Stimulated activated CD8-positive, alpha-beta memory T cell treated with anti-CD3 and anti-CD28 coated beads, Interleukin-15, amount 100 ng/mL, for 4 hours (primary cell): ENCODE data around the gene RAB3A.
A peak's percentile ranks its signal among the peaks of the same experiment; 100 is the strongest.
"Not testable (repeated sequence)": the region's sequence is repeated elsewhere in the genome, so short reads cannot be mapped to it uniquely, and the experiment has no call there.

ENCODE experiments used
- DNase-seq, 2 donors: peaks; one replicate each; pipeline ENCODE4 v3.0.0-alpha.2; 2020; ENCODE audit warnings: low read depth in 2 of 2

Gene RAB3A

DNA sequence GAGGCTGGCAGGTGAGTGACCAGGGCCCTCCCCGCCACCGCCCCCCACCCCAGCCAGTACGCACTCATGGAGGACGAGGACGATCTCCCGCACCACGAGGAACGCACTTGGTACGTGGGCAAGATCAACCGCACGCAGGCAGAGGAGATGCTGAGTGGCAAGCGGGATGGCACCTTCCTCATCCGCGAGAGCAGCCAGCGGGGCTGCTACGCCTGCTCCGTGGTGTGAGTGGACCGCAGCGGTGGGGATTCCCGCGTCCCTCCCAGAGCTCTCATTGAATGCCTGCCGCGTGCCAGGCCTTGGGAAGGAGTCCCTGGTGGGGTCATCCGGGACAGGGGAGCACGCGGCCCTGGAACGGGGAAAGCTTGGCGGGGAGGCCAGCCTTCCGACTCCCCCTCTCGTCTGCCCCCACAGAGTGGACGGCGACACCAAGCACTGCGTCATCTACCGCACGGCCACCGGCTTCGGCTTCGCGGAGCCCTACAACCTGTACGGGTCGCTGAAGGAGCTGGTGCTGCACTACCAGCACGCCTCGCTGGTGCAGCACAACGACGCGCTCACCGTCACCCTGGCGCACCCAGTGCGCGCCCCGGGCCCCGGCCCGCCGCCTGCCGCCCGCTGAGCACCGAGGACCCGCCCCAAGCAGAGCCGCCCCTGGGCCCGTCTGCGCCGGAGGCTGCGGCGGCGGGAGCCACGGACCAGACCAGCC is 35.0 kb downstream of the RAB3A start:
- DNase-seq = no peak

DNA sequence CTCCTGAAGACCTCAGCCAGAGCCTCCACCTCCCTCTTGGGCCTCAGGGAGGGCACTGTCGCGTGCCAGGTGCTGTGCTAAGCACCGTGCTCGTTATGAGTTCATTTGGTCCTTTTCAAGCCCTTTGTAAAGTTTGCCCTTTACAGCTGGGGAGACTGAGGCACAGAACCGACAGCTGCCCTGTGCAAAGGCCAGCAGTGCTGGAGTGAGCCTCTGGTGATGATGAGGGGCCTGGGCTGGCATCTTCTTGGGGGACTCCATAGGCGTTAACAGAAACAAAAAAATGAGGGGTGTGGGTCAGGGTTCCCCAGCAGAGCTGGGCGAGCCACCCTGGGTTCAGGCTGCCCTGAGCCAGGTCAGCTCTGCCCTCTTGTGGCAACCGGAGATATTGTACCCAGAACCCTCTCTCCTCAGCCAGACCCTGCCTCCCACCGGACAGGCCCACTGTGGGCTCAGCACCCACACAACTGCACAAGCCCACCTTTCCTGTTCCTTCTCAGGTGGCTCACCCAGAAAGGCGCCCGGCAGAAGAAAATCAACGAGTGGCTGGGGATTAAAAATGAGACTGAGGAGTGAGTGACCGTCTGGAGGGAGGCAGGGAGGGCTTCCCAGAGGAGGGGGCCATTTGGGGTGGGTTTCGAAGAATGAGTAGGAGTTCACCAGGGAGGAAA is 35.7 kb downstream of the RAB3A start:
- no peak for DNase-seq

DNA sequence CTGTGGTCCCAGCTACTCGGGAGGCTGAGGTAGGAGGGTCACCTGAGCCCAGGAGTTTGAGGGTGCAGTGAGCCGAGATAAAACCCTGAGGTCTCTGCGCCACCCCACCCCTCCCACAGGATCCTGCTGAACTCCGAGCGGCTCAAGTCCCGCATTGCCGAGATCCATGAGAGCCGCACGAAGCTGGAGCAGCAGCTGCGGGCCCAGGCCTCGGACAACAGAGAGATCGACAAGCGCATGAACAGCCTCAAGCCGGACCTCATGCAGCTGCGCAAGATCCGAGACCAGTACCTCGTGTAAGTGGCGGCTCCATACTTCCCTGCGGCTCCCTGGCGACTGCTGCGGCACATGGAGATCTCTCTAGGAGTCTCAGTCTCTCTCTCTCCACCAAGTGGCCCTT is 36.8 kb downstream of the RAB3A start:
- DNase-seq = no peak

DNA sequence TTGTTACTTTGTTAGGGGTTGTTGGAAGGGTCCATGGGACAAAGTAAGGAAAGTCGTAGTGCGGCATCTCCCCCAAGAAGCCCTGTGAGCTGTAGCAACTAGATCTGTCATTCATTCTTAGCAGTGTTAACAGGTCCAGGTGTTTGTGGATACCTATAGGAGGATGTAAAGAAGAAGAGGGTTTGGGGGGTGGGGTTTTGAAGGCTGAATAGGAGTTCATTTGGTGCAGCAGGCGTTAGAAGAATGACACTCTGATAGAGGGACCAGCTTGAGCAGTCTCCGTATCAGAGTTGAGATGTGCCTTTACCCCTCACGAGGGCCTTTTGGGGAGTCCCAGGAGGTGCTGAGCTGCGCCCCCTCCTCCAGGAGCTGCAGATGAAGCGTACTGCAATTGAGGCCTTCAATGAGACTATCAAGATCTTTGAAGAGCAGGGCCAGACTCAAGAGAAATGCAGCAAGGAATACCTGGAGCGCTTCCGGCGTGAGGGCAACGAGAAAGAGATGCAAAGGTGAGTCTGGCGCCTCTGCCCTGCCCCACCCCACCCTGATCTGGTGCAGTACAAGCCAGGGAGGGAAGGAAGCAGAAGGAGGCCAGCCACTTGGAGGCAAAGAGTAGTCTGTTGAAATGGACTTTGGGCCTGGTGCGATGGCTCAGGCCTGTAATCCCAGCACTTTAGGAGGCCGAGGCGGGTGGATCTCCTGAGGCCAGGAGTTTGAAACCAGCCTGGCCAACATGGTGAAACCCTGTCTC is 37.9 kb downstream of the RAB3A start:
- no peak for DNase-seq

DNA sequence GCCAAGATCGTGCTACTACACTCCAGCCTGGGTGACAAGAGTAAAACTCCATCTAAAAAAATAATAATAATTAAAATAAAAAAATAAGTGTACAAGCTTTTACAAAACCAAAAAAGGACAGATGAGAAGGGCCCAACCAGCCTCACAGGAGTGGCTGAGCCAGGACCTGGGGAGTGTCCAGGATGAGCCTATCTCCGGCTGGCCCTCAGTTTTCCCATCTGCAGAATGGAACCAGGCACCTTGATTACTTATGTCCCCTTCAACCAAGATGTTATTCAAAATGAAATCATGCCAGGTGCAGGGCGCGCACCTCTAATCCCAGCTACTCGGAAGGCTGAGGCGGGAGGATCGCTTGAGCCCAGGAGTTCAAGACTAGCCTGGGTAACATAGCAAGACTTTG is 39.8 kb downstream of the RAB3A start:
- no peak for DNase-seq

DNA sequence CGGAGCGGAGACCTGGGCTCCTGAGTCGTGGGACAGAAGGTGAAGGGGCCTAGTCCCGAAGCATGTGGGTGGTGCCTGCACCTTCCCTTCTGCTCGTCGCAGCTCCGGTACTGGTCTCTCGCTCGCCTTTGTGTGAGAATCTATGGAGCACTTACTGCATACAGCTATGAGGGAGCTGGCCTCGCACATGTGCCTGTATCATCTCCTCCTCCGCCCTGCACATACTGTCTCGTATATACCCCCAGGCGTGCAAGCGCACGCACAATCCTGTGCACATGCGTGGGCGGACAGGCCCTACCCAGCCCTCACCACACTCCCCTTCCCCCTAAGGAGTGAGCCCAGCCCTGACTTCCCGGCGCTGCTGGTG is 42.2 kb downstream of the RAB3A start:
- DNase-seq = no peak

DNA sequence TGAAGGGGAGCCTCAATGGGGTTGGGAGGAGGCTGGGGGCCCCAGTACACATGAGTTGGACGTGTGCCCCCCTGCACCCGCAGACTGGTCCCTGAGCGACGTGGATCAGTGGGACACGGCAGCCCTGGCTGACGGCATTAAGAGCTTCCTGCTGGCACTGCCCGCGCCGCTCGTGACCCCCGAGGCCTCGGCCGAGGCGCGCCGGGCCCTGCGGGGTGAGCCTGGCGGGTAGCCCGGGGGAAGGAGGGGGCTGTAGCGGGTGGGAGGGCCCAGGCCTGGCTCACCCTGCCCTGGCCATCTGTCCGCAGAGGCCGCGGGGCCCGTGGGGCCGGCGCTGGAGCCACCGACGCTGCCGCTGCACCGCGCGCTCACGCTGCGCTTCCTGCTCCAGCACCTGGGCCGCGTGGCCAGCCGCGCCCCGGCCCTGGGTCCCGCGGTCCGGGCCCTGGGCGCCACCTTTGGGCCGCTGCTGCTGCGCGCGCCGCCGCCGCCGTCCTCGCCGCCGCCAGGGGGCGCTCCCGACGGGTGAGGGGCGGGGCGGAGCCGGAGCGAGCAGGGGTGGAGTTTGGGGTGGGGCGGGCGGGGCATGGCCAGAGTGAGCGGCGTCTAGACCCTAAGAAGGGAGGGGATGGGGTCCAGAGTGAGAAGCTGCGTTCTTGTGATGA is 42.7 kb downstream of the RAB3A start:
- peak; percentile 30 to 50 for DNase-seq

DNA sequence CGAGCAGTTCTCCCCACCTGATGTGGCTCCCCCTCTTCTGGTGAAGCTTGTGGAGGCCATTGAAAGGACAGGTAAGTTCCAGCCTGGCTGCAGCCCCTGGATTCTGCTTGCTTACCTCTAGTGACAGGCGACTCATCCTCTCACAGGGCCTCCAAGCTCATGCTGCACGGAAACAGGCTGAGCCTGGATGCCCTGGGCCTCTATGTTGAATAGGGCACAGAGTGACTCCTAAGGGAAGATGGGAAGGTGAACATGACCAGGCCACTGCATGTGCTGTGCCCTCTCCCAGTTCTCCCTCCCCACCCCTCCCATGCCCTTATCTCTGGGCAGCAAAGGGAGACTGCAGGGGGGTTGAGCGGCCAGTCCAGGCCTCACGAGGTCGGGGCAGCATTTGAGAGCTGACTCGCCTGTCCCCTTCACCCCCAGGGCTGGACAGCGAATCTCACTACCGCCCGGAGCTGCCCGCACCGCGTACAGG is 43.3 kb downstream of the RAB3A start:
- no peak for DNase-seq

DNA sequence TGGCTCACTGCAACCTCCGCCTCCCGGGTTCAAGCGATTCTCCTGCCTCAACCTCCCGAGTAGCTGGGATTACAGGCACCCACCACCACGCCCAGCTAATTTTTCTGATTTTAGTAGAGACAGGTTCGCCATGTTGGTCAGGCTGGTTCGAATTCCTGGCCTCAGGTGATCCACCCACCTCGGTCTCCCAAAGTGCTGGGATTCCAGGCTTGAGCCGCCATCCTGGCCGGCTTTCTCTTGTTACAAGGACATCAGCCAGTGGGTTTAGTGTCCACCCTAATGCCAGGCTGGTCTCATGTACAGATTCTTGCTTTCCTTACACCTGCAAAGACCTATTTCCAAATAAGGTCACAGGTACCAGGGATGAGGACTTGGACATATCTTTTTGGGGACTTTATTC is 44.0 kb downstream of the RAB3A start:
- no peak for DNase-seq

DNA sequence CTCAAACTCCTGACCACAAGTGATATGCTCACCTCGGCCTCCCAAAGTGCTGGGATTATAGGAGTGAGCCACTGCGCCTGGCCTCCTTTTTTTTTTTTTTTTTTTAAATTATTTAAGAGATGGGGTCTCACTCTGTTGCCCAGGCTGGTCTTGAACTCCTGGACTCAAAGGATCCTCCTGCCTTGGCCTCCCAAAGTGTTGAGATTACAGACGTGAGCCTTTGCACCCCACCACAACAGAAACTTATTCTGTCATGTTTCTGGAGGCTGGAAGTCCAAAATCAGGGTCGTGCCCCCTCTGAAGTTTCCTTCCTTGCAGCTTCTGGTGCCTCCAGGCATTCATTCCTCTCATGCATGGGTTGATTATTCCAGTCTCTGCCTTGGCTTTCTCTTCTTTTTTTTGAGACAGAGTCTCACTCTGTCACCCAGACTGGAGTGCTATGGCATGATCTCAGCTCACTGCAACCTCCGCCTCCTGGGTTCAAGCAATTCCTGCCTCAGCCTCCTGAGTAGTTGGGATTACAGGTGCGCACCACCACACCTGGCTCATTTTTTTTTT is 44.7 kb downstream of the RAB3A start:
- not testable (repeated sequence) for DNase-seq

DNA sequence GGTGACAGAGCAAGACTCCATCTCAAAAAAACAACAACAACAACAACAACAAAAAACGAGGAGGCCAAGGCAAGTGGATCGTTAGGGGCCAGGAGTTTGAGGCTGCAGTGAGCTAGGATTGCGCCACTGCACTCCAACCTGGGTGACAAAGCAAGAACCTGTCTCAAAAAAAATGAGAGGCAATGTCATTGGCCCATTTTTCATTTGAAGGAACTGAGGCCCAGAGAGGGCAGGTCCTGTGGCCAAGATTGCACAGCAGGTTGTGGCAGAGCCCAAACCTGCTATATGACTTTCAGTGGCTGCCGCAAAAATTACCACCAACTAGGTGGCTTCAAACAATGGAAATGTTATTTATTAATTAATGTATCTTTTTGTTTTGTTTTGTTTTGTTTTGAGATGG is 45.4 kb downstream of the RAB3A start:
- DNase-seq = no peak

DNA sequence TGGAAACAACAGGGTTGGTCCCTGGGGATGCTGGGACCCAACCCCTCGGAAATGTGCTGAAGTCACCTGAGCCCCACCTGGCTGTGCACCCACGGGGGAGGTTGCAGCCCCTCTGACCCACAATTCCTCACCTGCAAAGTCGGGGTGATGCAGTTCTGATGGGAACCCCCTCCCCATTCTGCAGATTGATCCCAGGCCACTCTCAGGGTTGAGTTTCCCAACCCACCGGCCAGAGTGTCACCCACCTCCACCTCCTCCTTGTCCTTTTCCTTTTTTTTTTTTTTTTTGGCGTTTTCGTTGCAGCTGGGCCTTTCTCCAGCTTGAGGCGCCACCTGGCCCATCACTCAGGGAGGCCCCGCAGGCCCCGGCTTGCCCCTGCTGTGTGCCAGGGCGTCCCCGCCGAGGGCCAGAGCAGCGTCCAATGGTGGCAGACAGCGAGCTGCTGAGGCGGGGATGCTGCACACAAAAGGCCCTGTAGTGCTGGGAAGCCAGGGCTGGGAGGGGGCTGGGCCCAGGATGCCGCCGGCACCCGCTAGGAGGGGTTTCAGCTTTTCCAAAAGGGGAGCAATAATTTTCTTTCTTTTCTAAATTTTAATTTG is 46.3 kb downstream of the RAB3A start:
- DNase-seq = no peak

DNA sequence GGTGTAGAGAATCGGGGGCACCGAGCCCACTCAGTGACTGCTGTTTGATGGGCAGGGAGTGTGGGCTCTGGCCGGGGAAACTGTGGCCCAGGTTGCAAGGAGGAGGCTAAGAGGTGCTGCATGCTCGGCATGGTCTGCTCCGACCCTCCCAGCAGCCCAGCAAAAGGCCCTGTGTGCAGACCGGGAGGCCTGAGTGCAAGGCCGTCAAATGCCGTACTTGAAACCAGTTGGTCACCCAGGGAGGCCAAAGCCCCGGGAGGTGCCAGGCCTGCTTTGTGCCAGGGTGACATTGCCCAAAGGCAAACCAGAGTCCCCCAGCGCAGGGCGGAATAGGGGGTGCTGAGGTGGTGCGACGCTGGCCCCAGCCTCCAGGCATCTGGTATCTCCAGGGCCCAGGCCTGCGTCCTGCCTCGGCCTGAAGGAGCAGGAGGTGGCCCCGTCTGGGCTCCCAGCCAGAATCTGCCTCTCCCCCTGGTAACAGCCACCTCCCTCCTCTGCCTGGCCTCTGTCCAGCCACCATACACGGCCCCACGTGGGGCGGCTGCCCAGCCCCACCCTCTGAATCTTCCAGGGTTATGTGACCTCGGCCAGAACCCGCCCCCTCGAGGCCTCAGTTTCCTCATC is 46.9 kb downstream of the RAB3A start:
- no peak for DNase-seq

DNA sequence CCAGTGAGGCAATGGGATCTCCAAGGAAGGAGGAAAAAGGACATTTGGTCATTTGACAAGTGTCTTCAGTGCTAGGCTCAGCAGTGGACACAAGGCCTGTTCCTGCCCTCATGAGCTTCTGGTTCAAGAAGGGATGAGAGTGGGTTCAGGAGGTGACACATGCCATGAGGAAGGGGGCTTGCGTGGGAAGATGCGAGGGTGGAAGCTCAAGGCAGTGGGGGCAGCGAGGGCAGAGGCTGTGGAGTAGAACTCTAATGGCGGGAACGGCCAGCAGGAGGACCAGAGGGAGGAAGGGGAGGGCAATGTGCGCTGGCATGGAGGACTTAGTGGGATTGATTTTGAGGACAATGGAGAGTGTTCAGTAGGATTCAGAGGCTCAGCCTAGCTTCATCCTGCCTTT is 47.6 kb downstream of the RAB3A start:
- DNase-seq = no peak

DNA sequence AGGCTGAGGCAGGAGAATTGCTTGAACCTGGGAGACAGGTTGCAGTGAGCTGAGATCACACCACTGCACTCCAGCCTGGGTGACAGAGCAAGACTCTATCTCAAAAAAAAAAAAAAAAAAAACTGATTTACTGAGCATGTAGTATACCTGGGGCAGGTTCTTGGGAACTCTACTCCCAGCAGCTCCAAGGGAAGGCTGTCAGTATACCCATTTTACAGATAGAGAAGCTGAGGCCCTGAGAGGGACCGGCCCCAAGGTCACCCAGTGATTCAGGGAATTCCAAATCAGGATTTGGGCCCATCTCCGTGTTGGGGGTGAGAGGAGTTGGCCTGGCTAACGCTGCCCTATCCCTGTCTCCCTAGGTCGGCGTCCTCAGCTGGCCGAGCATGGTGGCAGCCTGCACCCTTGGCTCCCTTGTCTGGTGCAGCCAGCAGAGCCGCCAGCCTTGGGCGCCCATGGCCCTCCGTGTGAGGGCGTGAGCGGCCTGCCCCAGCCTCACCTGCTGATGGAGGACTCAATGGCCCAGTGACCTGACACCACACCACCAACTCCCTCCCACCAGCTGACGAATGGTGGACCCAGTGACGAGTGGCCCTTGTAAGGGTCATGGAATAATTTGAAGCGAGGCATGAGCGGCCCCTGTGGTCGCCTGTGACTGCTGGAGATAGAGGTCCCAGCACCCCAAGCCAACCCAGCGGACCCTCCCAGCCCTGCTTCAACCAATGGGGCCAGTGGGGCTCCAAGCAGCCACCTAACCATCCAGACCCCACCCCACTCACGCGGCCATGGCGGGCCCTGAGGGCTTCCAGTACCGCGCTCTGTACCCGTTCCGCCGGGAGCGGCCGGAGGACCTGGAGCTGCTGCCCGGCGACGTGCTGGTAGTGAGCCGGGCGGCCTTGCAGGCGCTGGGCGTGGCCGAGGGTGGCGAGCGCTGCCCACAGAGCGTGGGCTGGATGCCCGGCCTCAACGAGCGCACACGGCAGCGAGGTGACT is 48.5 kb downstream of the RAB3A start:
- no peak for DNase-seq

DNA sequence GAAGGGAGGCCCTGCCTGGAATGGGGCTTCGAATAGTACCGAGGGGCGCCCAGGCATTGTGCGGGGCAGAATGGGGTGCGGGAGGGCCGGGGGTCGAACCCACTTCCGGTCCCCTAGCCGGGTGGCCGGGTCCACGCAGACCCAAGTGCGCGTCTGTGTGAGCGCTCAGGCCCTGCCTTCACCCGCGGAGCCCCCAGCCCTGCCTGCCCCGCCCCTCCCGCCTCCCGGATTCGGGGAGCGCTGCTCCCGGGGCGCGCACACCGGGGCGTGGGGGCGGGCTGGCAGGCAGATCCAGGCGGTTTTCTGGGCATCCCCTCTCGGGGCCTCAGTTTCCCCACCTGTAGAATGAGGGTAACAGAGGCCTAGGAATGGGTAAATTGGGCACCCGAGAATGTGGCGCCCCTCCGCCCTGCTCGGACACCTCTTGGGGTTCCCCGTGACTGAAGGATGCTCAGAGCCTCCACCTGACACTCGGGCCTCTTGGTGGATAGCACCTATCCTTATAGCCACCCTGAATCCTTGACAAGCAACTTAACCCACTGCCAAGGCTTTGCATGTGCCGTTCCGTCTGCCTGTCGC is 50.2 kb downstream of the RAB3A start:
- no peak for DNase-seq

DNA sequence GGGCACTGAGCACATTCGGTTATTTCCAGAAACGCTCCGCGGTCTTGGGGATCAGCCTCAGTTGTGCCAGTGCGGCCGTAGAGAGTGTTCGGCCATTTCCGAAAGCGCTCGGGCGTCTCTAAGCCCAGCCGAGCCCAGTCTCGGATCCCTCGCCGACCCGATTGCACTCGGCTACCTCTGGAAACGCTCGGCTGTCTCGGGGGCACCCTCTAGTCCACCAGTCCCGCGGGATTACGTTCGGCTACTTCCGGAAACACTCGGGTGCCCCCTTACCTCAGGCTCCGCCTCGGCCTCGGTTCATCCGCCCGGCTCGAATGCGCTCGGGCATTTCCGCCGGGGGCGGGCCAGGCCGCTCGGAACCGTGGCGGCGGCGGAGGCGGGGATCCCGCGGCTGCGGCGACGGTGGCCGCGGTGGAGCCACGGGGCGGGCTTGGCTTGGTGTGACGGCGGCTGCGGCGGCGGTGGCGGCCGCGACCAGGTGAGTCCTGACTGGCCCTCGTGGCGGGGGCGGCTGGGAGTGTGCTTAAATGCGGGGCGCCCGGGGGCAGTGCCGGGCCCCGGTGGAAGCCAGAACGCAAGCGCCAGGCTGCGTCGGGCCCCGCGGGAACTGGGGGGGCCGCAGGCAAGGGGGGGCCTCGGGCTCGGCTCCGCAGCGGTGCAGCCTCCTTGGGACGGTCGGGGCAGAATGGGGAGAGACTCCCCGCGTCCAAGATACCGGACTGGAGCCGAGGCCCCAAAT is 50.9 kb downstream of the RAB3A start, which contains the start of gene PIK3R2:
TSS of gene PIK3R2 (plus strand) at position 347 of the 739 bp plus-strand sequence. CDS start 2,717 bp downstream, outside the sequence.
- DNase-seq = peak; percentile 98 to 99

DNA sequence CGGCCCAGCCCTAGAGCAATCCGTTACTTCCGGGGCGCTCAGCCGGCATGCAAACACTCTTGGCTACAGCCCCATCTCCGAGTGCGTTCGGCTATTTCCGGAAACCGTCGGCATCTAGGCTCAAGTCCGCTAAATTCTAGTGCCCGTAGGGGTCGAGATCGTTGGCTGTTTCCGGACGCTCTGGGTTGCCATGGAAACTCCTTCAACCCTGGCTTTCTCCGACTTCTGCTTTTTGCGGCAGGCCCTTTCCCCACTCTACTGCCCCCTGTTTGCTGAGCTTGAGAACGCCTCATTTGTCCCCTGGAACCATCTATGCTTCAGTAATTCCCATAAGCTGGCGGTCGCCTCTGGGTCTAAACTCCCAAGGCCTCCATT is 51.4 kb downstream of the RAB3A start:
- peak; percentile 86 to 90 for DNase-seq
